ENCODE measurements around the gene TK2. TPM values are rescaled to one million over a fixed set of nuclear protein-coding genes. Genes with fewer than 3 reads are reported as not detected.
"Not testable (repeated sequence)": the region's sequence is repeated elsewhere in the genome, so short reads cannot be mapped to it uniquely, and the experiment has no call there.

Gene TK2
- total RNA-seq, 1 experiment from 2014 or later = 19.6 TPM

- Histone ChIP-seq H3K4me3 (no peak overlapping the region), H3K9me3 (no peaks in the 10 kb centered on the region), H3K27me3 (no peaks in the 10 kb centered on the region), H3K36me3 (no peaks in the 10 kb centered on the region)
- no peak for DNase-seq
Measured at GRCh38 chr16:66473654-66474519, 76.0 kb downstream of the TK2 start.

- Histone ChIP-seq H3K36me3 (no peaks in the 10 kb centered on the region), H3K9me3 (no peaks in the 10 kb centered on the region), H3K27me3 (no peaks in the 10 kb centered on the region), H3K4me3 (no peak overlapping the region)
- no peak for DNase-seq
Measured at GRCh38 chr16:66473051-66473571, 76.8 kb downstream of the TK2 start.

- H3K27me3 ChIP-seq = no peaks in the 10 kb centered on the region
- no peaks in the 10 kb centered on the region for H3K36me3 ChIP-seq
- H3K4me3 ChIP-seq = no peak overlapping the region
- no peaks in the 10 kb centered on the region for H3K9me3 ChIP-seq
- DNase-seq = no peak
Measured at GRCh38 chr16:66471716-66472393, 78.1 kb downstream of the TK2 start.

- Histone ChIP-seq H3K9me3 (no peaks in the 10 kb centered on the region), H3K27me3 (no peaks in the 10 kb centered on the region), H3K4me3 (no peak overlapping the region), H3K36me3 (no peaks in the 10 kb centered on the region)
- no peak for DNase-seq
Measured at GRCh38 chr16:66471264-66471663, 78.7 kb downstream of the TK2 start.

GRCh38 chr16:66470556-66470955 is 79.4 kb downstream of the TK2 start:
- no peaks in the 10 kb centered on the region for H3K9me3 ChIP-seq
- no peak overlapping the region for H3K4me3 ChIP-seq
- no peak for DNase-seq
- no peaks in the 10 kb centered on the region for H3K36me3 ChIP-seq
- no peaks in the 10 kb centered on the region for H3K27me3 ChIP-seq

- no peak for DNase-seq
- H3K27me3 ChIP-seq = no peaks in the 10 kb centered on the region
Measured at GRCh38 chr16:66469947-66470546, 79.9 kb downstream of the TK2 start.

GRCh38 chr16:66469291-66469946 is 80.5 kb downstream of the TK2 start:
- DNase-seq = no peak
- Histone ChIP-seq H3K27me3 (no peaks in the 10 kb centered on the region), H3K36me3 (no peaks in the 10 kb centered on the region), H3K9me3 (no peaks in the 10 kb centered on the region), H3K4me3 (no peak overlapping the region)

More at GRCh38 chr16:66469947-66470546, 79.9 kb downstream of the TK2 start:
- H3K4me3 ChIP-seq = no peak overlapping the region
- no peaks in the 10 kb centered on the region for H3K9me3 ChIP-seq
- no peaks in the 10 kb centered on the region for H3K36me3 ChIP-seq

GRCh38 chr16:66468321-66468965 is 81.5 kb downstream of the TK2 start:
- H3K27me3 ChIP-seq = no peaks in the 10 kb centered on the region
- no peak overlapping the region for H3K4me3 ChIP-seq
- no peaks in the 10 kb centered on the region for H3K36me3 ChIP-seq
- no peak for DNase-seq
- no peaks in the 10 kb centered on the region for H3K9me3 ChIP-seq

GRCh38 chr16:66467611-66468010 is 82.3 kb downstream of the TK2 start:
- no peak for DNase-seq
- Histone ChIP-seq H3K9me3 (no peaks in the 10 kb centered on the region), H3K4me3 (no peak overlapping the region), H3K27me3 (no peaks in the 10 kb centered on the region), H3K36me3 (no peaks in the 10 kb centered on the region)

GRCh38 chr16:66466636-66467035 is 83.3 kb downstream of the TK2 start:
- H3K9me3 ChIP-seq, H3K36me3 ChIP-seq, DNase-seq, H3K27me3 ChIP-seq, H3K4me3 ChIP-seq: not testable (repeated sequence)

GRCh38 chr16:66465946-66466345 is 84.0 kb downstream of the TK2 start:
- DNase-seq, H3K36me3 ChIP-seq, H3K9me3 ChIP-seq, H3K27me3 ChIP-seq, H3K4me3 ChIP-seq: not testable (repeated sequence)

GRCh38 chr16:66462912-66463311 is 87.0 kb downstream of the TK2 start:
- Histone ChIP-seq H3K27me3 (no peaks in the 10 kb centered on the region), H3K9me3 (no peaks in the 10 kb centered on the region), H3K36me3 (no peaks in the 10 kb centered on the region), H3K4me3 (no peak overlapping the region)
- no peak for DNase-seq

GRCh38 chr16:66460703-66461102 is 89.2 kb downstream of the TK2 start:
- no peaks in the 10 kb centered on the region for H3K27me3 ChIP-seq
- H3K36me3 ChIP-seq = no peaks in the 10 kb centered on the region
- no peak overlapping the region for H3K4me3 ChIP-seq
- no peaks in the 10 kb centered on the region for H3K9me3 ChIP-seq
- no peak for DNase-seq

- H3K9me3 ChIP-seq = no peaks in the 10 kb centered on the region
- H3K36me3 ChIP-seq = no peaks in the 10 kb centered on the region
- no peaks in the 10 kb centered on the region for H3K27me3 ChIP-seq
- H3K4me3 ChIP-seq = no peak overlapping the region
- DNase-seq = no peak
Measured at GRCh38 chr16:66459878-66460277, 90.0 kb downstream of the TK2 start.

- no peak for DNase-seq
- H3K36me3 ChIP-seq = no peaks in the 10 kb centered on the region
- H3K27me3 ChIP-seq = no peaks in the 10 kb centered on the region
- no peak overlapping the region for H3K4me3 ChIP-seq
- no peaks in the 10 kb centered on the region for H3K9me3 ChIP-seq
Measured at GRCh38 chr16:66458853-66459252, 91.1 kb downstream of the TK2 start.

- no peak overlapping the region for H3K4me3 ChIP-seq
- H3K27me3 ChIP-seq = no peaks in the 10 kb centered on the region
Measured at GRCh38 chr16:66458292-66458691, 91.6 kb downstream of the TK2 start.

More at GRCh38 chr16:66458292-66458691, 91.6 kb downstream of the TK2 start:
- Histone ChIP-seq H3K9me3 (no peaks in the 10 kb centered on the region), H3K36me3 (no peaks in the 10 kb centered on the region)
- no peak for DNase-seq
